ENCODE data around the gene RANBP9. TPM values are rescaled to one million over a fixed set of nuclear protein-coding genes. Genes with fewer than 3 reads are reported as not detected.

RANBP9 gene
- total and polyA plus RNA-seq, 9 of the 15 experiments (the other 6 are each of a cell fraction or from before 2014, with no cell fraction given): 27.5 to 130 (median 61.5) TPM

- TF ChIP-seq ETS1 (conservative IDR thresholded peaks at IDR 0.05; ENCODE audit: control insufficient read depth, low read depth, low read length): no peak
- 0 out of 2 replicates have a peak, but pooled peaks have one; percentile 28 for TF ChIP-seq DPF2 (IDR thresholded peaks at IDR 0.05)
- peak; percentile 76 for TF ChIP-seq NFIC (IDR thresholded peaks at IDR 0.05)
- TF ChIP-seq ZNF277 (CRISPR knock-in tag; IDR thresholded peaks at IDR 0.05; ENCODE audit: borderline replicate concordance): no peak
- no peak for TF ChIP-seq IRF9 (tag; IDR thresholded peaks at IDR 0.05)
- peak in 1 of 2 experiments; percentile 27; a peak in 1 of 4 replicates for TF ChIP-seq HDAC1 (IDR thresholded peaks at IDR 0.05)
- TF ChIP-seq ARID1B (IDR thresholded peaks at IDR 0.05): peak; percentile 33; the same call in 1 of the 2 replicates
- TF ChIP-seq FOXK1 (CRISPR knock-in tag; IDR thresholded peaks at IDR 0.05; ENCODE audit: borderline replicate concordance): no peak
Observed at GRCh38 chr6:13715444-13715883, 3.8 kb upstream of the RANBP9 start (continued).

All from K562 (cell line).